Ovary (tissue), 3 donors: Measurements from ENCODE around the gene SUGCT.

ENCODE experiments used
- EP300 ChIP-seq: sonication (generic); formaldehyde crosslinking; IDR thresholded peaks from one replicate; pipeline ENCODE4 v1.6.1; 2017; ENCODE audit warnings: antibody characterized with exemption
- POLR2A ChIP-seq: fragments of 450-650 bp; IDR thresholded peaks from one replicate; pipeline ENCODE4 v1.6.1; 2017; ENCODE audit warnings: antibody characterized with exemption, mild to moderate bottlenecking, moderate library complexity
- TF ChIP-seq, protein P1 (sequence below), 3 donors: fragments of 450-650 bp in 2 of 3; fragments of 200-600 bp in 1 of 3; IDR thresholded peaks; one replicate each; pipeline versions ENCODE4 v1.5.1 to v1.8.0; 2016 to 2022; ENCODE audit warnings: antibody characterized with exemption in 3 of 3, mild to moderate bottlenecking in 1 of 3
- donor health status: DM: no; HTN: no; CAD: no.

DNA sequence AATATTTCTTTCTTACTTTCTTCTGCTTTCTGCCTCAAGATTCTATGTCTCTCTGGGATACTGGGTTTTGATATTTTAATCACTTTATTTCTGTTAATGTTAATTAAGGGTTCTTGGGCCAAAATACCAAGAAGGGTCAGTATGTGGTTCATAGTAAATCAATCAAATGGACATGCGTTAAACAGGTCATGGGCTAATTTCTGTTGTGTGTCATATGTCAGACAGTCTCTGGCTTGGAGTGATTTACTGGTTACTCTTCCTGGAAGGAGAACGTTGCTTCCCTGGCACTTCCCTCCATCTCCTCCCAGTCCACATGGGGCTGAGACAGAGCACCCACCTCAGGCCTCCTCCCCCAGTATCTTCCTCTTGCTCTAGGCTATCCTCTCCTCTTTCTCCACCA lies 489.1 kb downstream of the SUGCT start:
- TF ChIP-seq, protein P1, sequence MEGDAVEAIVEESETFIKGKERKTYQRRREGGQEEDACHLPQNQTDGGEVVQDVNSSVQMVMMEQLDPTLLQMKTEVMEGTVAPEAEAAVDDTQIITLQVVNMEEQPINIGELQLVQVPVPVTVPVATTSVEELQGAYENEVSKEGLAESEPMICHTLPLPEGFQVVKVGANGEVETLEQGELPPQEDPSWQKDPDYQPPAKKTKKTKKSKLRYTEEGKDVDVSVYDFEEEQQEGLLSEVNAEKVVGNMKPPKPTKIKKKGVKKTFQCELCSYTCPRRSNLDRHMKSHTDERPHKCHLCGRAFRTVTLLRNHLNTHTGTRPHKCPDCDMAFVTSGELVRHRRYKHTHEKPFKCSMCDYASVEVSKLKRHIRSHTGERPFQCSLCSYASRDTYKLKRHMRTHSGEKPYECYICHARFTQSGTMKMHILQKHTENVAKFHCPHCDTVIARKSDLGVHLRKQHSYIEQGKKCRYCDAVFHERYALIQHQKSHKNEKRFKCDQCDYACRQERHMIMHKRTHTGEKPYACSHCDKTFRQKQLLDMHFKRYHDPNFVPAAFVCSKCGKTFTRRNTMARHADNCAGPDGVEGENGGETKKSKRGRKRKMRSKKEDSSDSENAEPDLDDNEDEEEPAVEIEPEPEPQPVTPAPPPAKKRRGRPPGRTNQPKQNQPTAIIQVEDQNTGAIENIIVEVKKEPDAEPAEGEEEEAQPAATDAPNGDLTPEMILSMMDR (IDR thresholded peaks at IDR 0.05), result no peak
- TF ChIP-seq POLR2A, result no peak
- no peak for TF ChIP-seq EP300
